Measurements from ENCODE around the gene RAD51B.

- no peak for TF ChIP-seq CTCF (IDR thresholded peaks at IDR 0.05)
- no peak for TF ChIP-seq EP300 (IDR thresholded peaks at IDR 0.05)
- TF ChIP-seq POLR2A (IDR thresholded peaks at IDR 0.05) = no peak
Observed at GRCh38 chr14:68612049-68612448, 792.5 kb downstream of the RAD51B start.

Data from upper lobe of left lung (tissue), 4 donors.